A204.1 (cell line): ENCODE data around the gene CDR2.
"Not testable (repeated sequence)": the region's sequence is repeated elsewhere in the genome, so short reads cannot be mapped to it uniquely, and the experiment has no call there.

Experiments used
- FAIRE-seq: peaks from 2 replicates; lab custom pipeline; 2012; peaks lifted over from hg19 to GRCh38; lab: Jason Lieb, UNC

The CDR2 gene

GRCh38 chr16:22375963-22376640 is 1.7 kb upstream of the CDR2 start:
- FAIRE-seq = no peak

DNA sequence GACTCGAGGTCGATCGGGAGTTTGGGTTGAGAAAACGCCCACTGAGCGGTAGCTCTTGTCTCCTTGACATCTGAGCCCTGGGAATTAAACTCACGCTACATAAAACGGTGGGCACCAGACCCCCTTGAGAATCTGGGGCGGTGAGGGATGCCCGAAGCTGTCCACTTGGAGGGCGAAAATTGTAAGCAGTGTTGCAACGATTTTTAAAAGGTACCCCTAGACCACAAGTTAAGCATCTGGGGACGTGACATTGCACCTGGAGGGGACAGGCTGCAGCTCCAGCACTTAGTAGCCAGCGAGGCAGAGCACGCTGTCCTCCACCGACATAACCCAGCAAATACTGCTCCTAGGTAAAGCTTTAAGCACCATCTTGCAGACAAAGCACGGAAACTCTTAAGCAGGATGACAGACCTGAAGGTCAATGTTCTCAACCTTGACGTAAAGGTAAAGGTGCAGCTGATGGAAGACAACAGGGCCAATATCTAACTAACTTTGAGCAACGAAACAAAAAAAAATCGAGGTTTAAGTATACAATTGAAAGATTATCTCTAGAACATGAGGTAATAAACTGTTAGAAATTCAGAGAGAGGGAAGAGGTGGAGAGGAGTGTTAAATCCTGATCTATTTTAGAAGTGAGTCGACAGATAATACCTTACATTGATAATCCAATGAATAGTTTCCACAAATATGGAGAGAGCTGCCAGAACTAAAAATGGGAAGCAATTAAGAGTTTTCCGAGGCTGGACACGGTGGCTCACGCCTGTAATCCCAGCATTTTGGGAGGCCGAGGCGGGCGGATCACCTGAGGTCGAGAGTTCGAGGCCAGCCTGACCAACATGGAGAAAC is 921 bp upstream of the CDR2 start:
- FAIRE-seq = no peak

DNA sequence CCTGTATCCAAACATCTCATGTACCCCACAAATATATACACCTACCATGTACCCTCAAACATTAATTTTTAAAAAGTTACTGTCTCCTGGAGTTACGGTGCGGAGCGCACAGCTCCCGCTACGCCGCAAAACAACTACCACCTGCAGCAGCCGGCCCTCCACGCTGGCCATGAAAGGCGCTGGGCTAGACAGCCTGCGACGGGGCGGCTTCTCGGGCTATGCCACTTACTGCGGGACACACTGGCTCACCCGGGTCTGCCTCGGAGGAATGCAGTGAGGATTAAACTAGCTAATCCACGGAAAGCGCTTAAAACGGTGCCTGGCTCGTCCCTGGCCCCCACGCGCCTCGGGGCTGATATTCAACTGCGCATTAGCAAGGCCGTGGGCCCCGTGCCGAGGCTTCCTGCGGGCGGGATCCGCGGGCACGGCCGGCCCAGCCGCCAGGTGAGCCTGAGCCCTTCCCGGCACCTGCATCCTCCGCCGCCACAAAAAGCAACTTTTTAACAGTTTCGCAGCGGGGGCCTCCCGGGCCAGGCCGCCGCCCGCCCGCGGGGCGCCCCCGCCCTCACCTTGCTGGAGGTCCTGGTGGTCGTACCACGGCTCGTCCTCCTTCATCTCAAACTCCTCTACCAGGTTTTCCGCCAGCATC is 633 bp downstream of the CDR2 start:
- no peak for FAIRE-seq

DNA sequence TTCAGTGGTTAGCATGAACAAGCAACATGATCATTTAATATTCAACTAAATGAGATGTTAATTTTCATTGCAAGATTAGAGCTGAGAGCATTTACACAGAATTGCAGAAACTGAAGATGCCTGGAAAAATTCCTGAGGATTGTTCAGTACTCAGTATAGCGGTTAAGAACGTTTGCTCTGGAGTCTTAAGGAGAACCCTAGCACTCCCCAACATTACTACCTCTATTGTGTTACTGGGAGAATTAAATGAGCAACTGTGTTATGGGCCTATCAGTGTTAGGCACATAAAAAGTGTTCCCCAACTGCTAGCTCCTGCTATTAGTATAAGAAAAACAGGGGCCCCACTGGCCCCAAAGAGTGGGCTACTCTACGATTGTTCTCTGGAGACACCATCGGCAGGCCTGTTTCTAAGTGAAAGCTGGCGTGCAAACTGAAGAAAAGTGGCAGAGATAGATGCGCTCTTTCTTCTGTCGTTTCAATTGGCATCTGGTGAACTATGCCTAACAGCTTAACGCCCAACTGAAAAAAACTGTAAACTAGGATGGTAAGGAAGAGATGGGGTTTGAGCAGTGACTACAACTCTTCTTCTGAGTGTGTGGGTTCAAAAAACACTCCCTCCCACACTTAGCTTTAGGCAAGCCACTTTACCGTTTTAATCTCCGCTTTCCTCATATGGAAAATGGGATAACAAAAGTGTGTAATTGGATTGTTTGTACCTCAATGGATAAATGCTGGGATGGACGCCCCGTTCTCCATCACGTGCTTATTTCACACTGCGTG is 1.3 kb downstream of the CDR2 start:
- FAIRE-seq = no peak

DNA sequence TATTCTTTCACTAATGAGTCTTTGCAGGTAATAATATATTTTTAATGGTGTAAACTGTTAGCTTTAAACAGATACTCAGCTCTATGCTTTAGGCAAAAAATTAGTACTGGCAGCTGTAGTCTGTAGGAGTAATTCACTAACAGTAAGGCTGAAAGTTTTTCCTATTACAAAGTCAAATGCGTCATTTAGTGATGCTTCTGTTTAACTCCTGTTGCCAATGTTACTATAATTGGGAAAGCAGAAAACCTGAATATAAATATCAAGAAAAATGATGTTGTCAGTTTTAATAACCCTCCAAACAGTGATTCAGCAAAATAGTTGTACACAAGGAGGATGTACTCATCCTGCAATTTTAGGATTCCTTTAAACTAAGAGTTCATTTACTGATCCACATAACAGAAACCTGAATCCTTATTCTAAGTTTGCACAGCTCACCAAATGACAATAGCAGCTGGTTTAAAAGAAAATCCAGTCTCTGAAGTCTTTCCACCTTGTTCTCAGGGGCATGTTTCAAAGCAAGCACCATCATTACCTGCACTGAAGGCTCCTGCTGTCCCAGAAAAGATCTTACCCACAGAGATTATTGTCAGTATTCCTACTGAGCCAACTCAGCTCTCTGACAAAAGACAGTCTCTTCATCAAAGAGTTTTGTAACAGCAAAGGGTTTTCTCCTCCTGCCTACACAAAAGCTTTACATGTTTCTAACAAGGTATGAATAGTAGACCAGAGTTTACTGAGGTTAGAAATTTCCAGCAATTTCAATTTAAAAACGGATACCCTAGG is 4.2 kb downstream of the CDR2 start:
- FAIRE-seq = no peak

DNA sequence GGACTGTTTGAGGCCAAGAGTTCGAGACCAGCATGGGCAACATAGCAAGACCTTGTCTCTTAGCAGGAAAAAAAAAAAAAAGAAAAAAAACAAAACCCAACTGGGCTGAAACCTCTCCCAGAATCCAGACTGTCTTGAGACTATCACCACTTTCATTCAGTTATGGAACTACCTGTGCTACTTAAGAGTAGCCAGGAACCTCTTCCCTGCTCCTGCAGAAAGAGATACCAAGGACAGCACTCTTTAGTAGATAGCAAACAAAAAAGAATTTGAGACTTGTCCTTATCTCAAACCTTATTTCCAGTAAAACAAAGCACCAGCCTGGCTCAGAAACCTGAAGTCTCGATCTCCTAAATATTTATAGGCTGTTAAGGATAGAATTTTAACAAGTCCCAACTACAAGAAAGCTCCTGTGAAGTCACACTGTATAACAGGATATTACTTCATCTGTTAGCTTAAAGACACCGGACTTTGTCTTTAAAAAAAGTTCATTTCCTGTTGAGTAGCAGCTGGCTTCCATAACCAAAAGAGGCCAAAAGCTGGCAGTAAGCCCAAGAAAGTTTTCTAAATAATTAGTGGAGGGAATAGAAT is 5.1 kb downstream of the CDR2 start:
- no peak for FAIRE-seq

DNA sequence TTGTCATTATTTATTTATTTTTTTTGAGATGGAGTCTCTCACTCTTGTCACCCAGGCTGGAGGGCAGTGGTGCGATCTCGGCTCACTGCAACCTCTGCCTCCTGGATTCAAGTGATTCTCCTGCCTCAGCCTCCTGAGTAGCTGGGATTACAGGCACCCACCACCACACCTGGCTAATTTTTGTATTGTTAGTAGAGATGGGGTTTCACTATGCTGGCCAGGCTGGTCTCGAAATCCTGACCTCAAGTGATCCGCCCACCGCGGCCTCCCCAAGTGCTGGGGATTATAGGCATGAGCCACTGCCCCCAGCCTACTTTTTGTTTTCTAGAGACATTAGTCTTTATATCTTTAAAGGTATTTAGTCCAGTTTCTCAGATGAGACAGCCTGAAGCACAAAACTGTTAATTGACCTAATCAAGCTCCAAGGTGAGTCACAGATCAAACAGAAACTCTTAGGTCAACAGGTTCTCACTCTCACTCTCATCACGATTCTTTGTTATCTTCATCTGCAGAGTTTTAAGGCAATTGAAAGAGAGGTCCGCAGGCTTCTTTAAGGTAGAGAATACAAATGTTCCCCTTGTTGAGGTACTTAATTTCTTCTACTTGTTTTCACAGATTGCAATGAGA is 6.1 kb downstream of the CDR2 start:
- not testable (repeated sequence) for FAIRE-seq

GRCh38 chr16:22366889-22367288 is 7.5 kb downstream of the CDR2 start:
- no peak for FAIRE-seq

GRCh38 chr16:22366371-22366770 is 8.0 kb downstream of the CDR2 start:
- FAIRE-seq = no peak

- no peak for FAIRE-seq
Observed at GRCh38 chr16:22364241-22364640, 10.2 kb downstream of the CDR2 start.

- no peak for FAIRE-seq
Observed at GRCh38 chr16:22360963-22361659, 13.3 kb downstream of the CDR2 start.

DNA sequence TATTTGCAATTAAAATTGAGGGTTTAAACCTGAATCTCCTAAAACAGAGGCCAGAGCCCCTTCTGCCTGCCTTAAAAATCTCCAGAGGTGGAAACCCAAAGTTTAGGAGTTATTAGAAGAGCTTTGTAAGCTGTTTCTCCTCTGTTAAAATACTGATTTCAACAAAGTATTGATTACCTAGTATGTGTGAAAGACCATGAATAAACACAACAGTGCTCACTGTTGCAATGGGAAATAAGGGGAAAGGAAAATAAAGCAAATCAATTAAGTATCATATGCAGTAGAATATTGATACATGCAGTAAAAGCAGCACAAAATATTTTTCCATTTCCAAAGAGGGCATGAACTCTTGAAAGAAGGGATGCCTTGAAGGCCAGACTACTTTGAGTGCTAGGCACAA is 14.7 kb downstream of the CDR2 start:
- no peak for FAIRE-seq

- FAIRE-seq = no peak
Observed at GRCh38 chr16:22358000-22358399, 16.4 kb downstream of the CDR2 start.

GRCh38 chr16:22357635-22357971 is 16.8 kb downstream of the CDR2 start:
- no peak for FAIRE-seq

- FAIRE-seq = no peak
Observed at GRCh38 chr16:22356930-22357634, 17.3 kb downstream of the CDR2 start.

- no peak for FAIRE-seq
Observed at GRCh38 chr16:22355487-22355908, 18.9 kb downstream of the CDR2 start.

DNA sequence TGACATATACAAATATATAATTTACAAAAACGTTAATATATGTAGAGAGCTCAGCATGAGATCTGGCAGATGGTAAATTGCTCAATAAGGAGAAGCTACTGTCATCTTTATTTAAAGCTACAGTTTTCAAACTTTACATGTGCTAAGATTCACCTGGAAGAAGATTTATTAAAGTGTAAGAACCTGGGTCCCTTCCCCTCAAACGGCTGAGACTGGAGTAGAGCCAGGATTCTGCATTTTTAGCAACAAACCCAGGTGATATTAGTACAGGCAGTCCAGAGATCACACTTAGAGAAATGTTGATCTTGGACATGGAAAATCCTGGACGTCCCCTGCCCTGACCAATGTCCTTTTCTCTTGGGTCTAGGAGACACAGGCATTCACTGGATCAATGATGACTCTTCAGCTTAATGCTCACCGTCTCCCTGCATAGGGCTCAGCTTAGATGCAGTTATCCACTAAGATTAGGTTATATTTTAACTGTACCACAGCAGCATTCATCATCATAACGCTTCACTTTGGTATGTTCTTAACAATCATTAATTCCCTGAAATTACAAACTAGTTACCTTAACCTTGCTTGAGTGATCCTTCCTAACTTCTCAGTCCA is 20.4 kb downstream of the CDR2 start:
- FAIRE-seq = no peak

- no peak for FAIRE-seq
Observed at GRCh38 chr16:22353191-22353919, 21.1 kb downstream of the CDR2 start.
